SK-N-SH (cell line): ENCODE measurements around the gene OGA. TPM values are rescaled to one million over a fixed set of nuclear protein-coding genes. Genes with fewer than 3 reads are reported as not detected.

Experiments
- CTCF ChIA-PET: fragments of 300-600, 350-600 bp; formaldehyde crosslinking; extraction: SDS; loops from one replicate; lab custom pipeline; 2021; lab: Yijun Ruan, JAX
- POLR2A ChIA-PET: fragments of 350-600 bp; sonication (Branson Sonifier 250); formaldehyde crosslinking; extraction: SDS; loops from one replicate; lab custom pipeline; 2020; ENCODE audit warnings: antibody characterized with exemption, inconsistent platforms; lab: Yijun Ruan, JAX
- DNase-seq: peaks from one replicate; pipeline ENCODE4 v3.0.0; 2012
- H2AFZ ChIP-seq: fragments of 200-600 bp; sonication (generic); 2 replicates; pipeline ENCODE4 v1.8.1; 2016; ENCODE audit warnings: antibody characterized with exemption, mild to moderate bottlenecking, low read depth
- H3F3A ChIP-seq: fragments of 200-600 bp; sonication (generic); replicated peaks from 2 replicates; pipeline ENCODE3; 2016; ENCODE audit warnings: antibody characterized with exemption, mild to moderate bottlenecking; ENCODE audit not compliant: insufficient read depth
- H3K27ac ChIP-seq, 2 experiments: fragments of 200-500 bp in 1 of 2; fragments of 200-600 bp in 1 of 2; sonication (Bioruptor generic) in 1 of 2; sonication (generic), shearing (Covaris generic) in 1 of 2; 2 replicates each; pipeline versions ENCODE4 v1.5.1 to v1.6.1; 2014 to 2016; ENCODE audit warnings: low read depth in 2 of 2, inconsistent platforms in 1 of 2, low read length in 1 of 2, mild to moderate bottlenecking in 1 of 2, mixed read lengths in 1 of 2
- H3K27me3 ChIP-seq: fragments of 200-600 bp; sonication (generic), shearing (Covaris generic); 2 replicates; pipeline ENCODE4 v1.6.1; 2016; ENCODE audit warnings: mixed run types; ENCODE audit not compliant: insufficient read depth
- H3K36me3 ChIP-seq, 2 experiments: fragments of 200-500 bp in 1 of 2; fragments of 200-600 bp in 1 of 2; sonication (Bioruptor generic) in 1 of 2; sonication (generic) in 1 of 2; replicated peaks in 1 of 2; 2 replicates each; pipeline versions ENCODE3 to v1.5.1; 2014 to 2016; ENCODE audit warnings: low read length in 1 of 2, mild to moderate bottlenecking in 1 of 2; ENCODE audit not compliant: insufficient read depth in 2 of 2, control insufficient read depth in 1 of 2
- H3K4me1 ChIP-seq, 2 experiments: fragments of 200-500 bp in 1 of 2; fragments of 200-600 bp in 1 of 2; sonication (Bioruptor generic) in 1 of 2; sonication (generic), shearing (Covaris generic) in 1 of 2; 2 replicates each; pipeline versions ENCODE4 v1.5.1 to v1.6.1; 2014 to 2016; ENCODE audit warnings: low read depth in 1 of 2, low read length in 1 of 2, mixed run types in 1 of 2; ENCODE audit not compliant: insufficient read depth in 2 of 2, control insufficient read depth in 1 of 2
- H3K4me2 ChIP-seq: fragments of 200-600 bp; sonication (generic), shearing (Covaris generic); 2 replicates; pipeline ENCODE4 v1.6.1; 2017; ENCODE audit warnings: mixed run types
- H3K4me3 ChIP-seq, 2 experiments: fragments of 200-500 bp in 1 of 2; fragments of 200-600 bp in 1 of 2; sonication (Bioruptor generic) in 1 of 2; sonication (generic), shearing (Covaris generic) in 1 of 2; 2 replicates each; pipeline versions ENCODE4 v1.5.1 to v1.8.1; 2014 to 2016; ENCODE audit warnings: low read depth in 2 of 2, inconsistent platforms in 1 of 2, low read length in 1 of 2, mild to moderate bottlenecking in 1 of 2, mixed read lengths in 1 of 2, moderate library complexity in 1 of 2
- H3K79me2 ChIP-seq: fragments of 200-600 bp; sonication (generic); 2 replicates; pipeline ENCODE4 v1.8.1; 2017; ENCODE audit warnings: mild to moderate bottlenecking; ENCODE audit not compliant: insufficient read depth
- H3K9ac ChIP-seq: fragments of 200-600 bp; sonication (generic); 2 replicates; pipeline ENCODE4 v1.6.1; 2017; ENCODE audit warnings: mixed run types
- H3K9me2 ChIP-seq: fragments of 200-600 bp; sonication (generic); 2 replicates; pipeline ENCODE4 v1.6.1; 2017; ENCODE audit warnings: mixed run types
- H3K9me3 ChIP-seq: fragments of 200-600 bp; sonication (generic); 2 replicates; pipeline ENCODE4 v1.6.1; 2017; ENCODE audit warnings: mixed run types, mild to moderate bottlenecking, moderate library complexity
- H4K20me1 ChIP-seq: fragments of 200-600 bp; sonication (generic); 2 replicates; pipeline ENCODE4 v1.6.1; 2017; ENCODE audit warnings: mild to moderate bottlenecking, mixed run types; ENCODE audit not compliant: insufficient read depth
- CTCF ChIP-seq: fragments of 200-600 bp; sonication (generic); IDR thresholded peaks from 2 replicates; pipeline ENCODE4 v1.6.1; 2017; ENCODE audit warnings: antibody characterized with exemption, mild to moderate bottlenecking, moderate library complexity
- EP300 ChIP-seq, 2 experiments: IDR thresholded peaks; 2 replicates each; pipeline versions ENCODE4 v1.4.0 to v1.6.1; 2012; ENCODE audit warnings: borderline replicate concordance in 1 of 2, low read depth in 1 of 2, low read length in 1 of 2
- FOXM1 ChIP-seq: IDR thresholded peaks from 2 replicates; pipeline ENCODE4 v1.4.0; 2012; ENCODE audit warnings: low read depth, mild to moderate bottlenecking
- GATA2 ChIP-seq: sonication (generic); formaldehyde crosslinking; IDR thresholded peaks from 2 replicates; pipeline ENCODE4 v1.5.0; 2020; ENCODE audit warnings: mild to moderate bottlenecking, missing genetic modification reagents
- JUND ChIP-seq: IDR thresholded peaks from 2 replicates; pipeline ENCODE4 v1.4.0; 2012
- NRF1 ChIP-seq: IDR thresholded peaks from 2 replicates; pipeline ENCODE4 v1.6.1; 2012; ENCODE audit warnings: low read depth, mild to moderate bottlenecking, low read length
- POLR2AphosphoS5 ChIP-seq: IDR thresholded peaks from 2 replicates; pipeline ENCODE4 v1.6.1; 2012; ENCODE audit warnings: low read depth, low read length
- RAD21 ChIP-seq: IDR thresholded peaks from 2 replicates; pipeline ENCODE4 v1.6.1; 2012; ENCODE audit warnings: mild to moderate bottlenecking, low read length
- RCOR1 ChIP-seq: fragments of 150-350 bp; IDR thresholded peaks from 2 replicates; pipeline ENCODE4 v1.6.1; 2017; ENCODE audit warnings: antibody characterized with exemption, low read length
- RXRA ChIP-seq: IDR thresholded peaks from 2 replicates; pipeline ENCODE4 v1.4.0; 2012; ENCODE audit warnings: low read depth, mild to moderate bottlenecking, borderline replicate concordance
- TAF1 ChIP-seq: IDR thresholded peaks from 2 replicates; pipeline ENCODE4 v1.6.1; 2012; ENCODE audit warnings: low read depth, mild to moderate bottlenecking, low read length, moderate library complexity, borderline replicate concordance
- TCF12 ChIP-seq: IDR thresholded peaks from 2 replicates; pipeline ENCODE4 v1.4.0; 2012
- TEAD4 ChIP-seq: IDR thresholded peaks from 2 replicates; pipeline ENCODE4 v1.4.0; 2012; ENCODE audit warnings: mild to moderate bottlenecking, borderline replicate concordance; ENCODE audit not compliant: insufficient read depth
- WGBS: methylation state at CpG from one replicate; pipeline ENCODE4 v1.1.6; 2017; ENCODE audit warnings: low lambda C conversion rate; 5-methylcytosine and 5-hydroxymethylcytosine counted together
- polyA plus RNA-seq, 3 experiments: library from polyadenylated mRNA; depleted of rRNA; stranded (reverse); fragments of >200 nt; gene quantifications; 2 replicates each; pipeline ENCODE4 v1.2.3, GENCODE V29; 2012
- TF ChIP-seq, protein P1 (sequence below): fragments of 150-350 bp; IDR thresholded peaks from 2 replicates; pipeline ENCODE4 v1.6.1; 2016; ENCODE audit warnings: mild to moderate bottlenecking, low read depth, low read length
- TF ChIP-seq, protein P2 (sequence below): IDR thresholded peaks from 2 replicates; pipeline ENCODE4; 2012
- TF ChIP-seq, protein P3 (sequence below): IDR thresholded peaks from 2 replicates; pipeline ENCODE4 v1.4.0; 2012; ENCODE audit warnings: low read depth

The OGA gene
- polyA plus RNA-seq, 1 of the 3 experiments (the other 2 are of a cell fraction), result 24.8 TPM

DNA sequence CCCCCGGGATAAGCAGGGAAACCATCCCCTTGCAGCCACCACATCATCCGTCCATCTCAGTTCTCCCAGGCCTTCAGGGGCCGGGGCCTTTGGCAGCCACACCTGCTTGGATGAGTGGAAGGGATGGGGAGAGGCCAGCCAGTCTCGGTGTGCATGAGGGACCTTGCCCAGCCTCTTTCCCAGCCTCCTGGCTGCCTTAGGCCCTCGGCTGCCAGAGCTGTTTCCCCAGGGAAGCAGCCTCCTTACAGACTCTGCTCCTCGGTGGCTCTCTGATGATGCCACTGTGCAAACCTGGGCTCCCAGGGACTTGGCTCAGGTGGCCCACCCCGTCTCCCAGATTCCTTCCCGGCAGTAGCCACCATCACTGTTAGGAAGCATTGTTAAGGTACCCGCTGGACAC lies 57.0 kb downstream of the OGA start:
- Histone ChIP-seq H3K79me2 (no peaks in the 10 kb centered on the region), H3K9ac (no peak overlapping the region), H3K27me3 (peaks cover 6% of the 10 kb centered on the region; the same call in 1 of the 2 replicates), H4K20me1 (no peaks in the 10 kb centered on the region), H3K4me1 (no peaks in the 10 kb centered on the region; a peak in 1 of 4 replicates), H3K4me3 (no peak overlapping the region), H3K9me2 (no peaks in the 10 kb centered on the region), H3K9me3 (no peaks in the 10 kb centered on the region), H3K36me3 (no peaks in the 10 kb centered on the region), H3F3A (no peaks in the 10 kb centered on the region), H3K4me2 (no peak overlapping the region), H2AFZ (no peak overlapping the region), H3K27ac (no peak overlapping the region)
- POLR2A ChIA-PET, result no interaction called here
- CTCF ChIA-PET, result interaction anchor here (1.3 kb wide), 1 partner anchor 20 kb away, joined by 4 read pairs; no protein-coding TSS in a partner anchor
- WGBS, result 81% methylated on average over 8 of the region's 9 CpGs
- TF ChIP-seq TEAD4, result no peak
- TF ChIP-seq RAD21, result no peak
- TF ChIP-seq, protein P1, sequence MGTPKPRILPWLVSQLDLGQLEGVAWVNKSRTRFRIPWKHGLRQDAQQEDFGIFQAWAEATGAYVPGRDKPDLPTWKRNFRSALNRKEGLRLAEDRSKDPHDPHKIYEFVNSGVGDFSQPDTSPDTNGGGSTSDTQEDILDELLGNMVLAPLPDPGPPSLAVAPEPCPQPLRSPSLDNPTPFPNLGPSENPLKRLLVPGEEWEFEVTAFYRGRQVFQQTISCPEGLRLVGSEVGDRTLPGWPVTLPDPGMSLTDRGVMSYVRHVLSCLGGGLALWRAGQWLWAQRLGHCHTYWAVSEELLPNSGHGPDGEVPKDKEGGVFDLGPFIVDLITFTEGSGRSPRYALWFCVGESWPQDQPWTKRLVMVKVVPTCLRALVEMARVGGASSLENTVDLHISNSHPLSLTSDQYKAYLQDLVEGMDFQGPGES, result no peak
- no peak for TF ChIP-seq TAF1
- no peak for TF ChIP-seq EP300 (IDR thresholded peaks at IDR 0.05; ENCODE audit: borderline replicate concordance in 1 of 2, low read depth in 1 of 2, low read length in 1 of 2)
- TF ChIP-seq FOXM1, result no peak
- TF ChIP-seq, protein P2, sequence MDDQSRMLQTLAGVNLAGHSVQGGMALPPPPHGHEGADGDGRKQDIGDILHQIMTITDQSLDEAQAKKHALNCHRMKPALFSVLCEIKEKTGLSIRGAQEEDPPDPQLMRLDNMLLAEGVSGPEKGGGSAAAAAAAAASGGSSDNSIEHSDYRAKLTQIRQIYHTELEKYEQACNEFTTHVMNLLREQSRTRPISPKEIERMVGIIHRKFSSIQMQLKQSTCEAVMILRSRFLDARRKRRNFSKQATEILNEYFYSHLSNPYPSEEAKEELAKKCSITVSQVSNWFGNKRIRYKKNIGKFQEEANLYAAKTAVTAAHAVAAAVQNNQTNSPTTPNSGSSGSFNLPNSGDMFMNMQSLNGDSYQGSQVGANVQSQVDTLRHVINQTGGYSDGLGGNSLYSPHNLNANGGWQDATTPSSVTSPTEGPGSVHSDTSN, result no peak
- TF ChIP-seq GATA2 (CRISPR knock-in tag), result no peak
- TF ChIP-seq JUND, result no peak
- TF ChIP-seq, protein P3, sequence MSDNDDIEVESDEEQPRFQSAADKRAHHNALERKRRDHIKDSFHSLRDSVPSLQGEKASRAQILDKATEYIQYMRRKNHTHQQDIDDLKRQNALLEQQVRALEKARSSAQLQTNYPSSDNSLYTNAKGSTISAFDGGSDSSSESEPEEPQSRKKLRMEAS, result no peak
- TF ChIP-seq RCOR1, result no peak
- no peak for TF ChIP-seq NRF1
- TF ChIP-seq TCF12, result no peak
- no peak for TF ChIP-seq CTCF
- DNase-seq, result peak; percentile 4

DNA sequence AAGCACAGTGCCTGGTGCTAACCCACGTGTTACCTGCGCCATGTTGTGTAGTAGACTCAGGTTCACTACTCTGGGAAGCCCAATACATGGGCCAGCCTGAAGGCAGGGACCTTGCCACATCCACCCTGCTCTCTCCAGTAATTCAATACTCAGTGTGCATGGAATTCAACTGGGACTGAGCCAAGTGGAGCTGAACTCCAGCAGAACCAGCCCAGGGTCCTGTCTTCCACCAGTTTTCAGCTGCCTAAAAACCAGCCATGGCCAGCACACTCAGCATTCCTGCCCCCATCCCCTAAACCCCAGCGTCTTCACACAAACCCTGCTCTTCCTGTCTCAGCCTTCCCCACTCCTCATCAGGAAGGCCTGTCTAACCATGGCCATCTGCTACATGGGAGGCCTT lies 57.7 kb downstream of the OGA start:
- CTCF ChIA-PET, result interaction anchor here (1.3 to 1.8 kb wide), 2 partner anchors 9 to 21 kb away, joined by 4 to 6 read pairs; no protein-coding TSS in a partner anchor

More for the DNA sequence above, 57.7 kb downstream of the OGA start:
- H3K27ac ChIP-seq, result no peak overlapping the region
- H3F3A ChIP-seq, result no peaks in the 10 kb centered on the region
- TF ChIP-seq CTCF (no peak), TEAD4 (no peak), RXRA (no peak), POLR2AphosphoS5 (no peak), NRF1 (no peak)
- 74% methylated on average over 3 of the region's 3 CpGs for WGBS
- H2AFZ ChIP-seq, result no peak overlapping the region
- no peaks in the 10 kb centered on the region for H3K79me2 ChIP-seq
- peaks cover 6% of the 10 kb centered on the region; the same call in 1 of the 2 replicates for H3K27me3 ChIP-seq
- no peak overlapping the region for H3K4me2 ChIP-seq
- no peak overlapping the region for H3K4me3 ChIP-seq
- POLR2A ChIA-PET, result no interaction called here
- H3K9ac ChIP-seq, result no peak overlapping the region
- peak; percentile 9 for DNase-seq
- no peaks in the 10 kb centered on the region for H4K20me1 ChIP-seq
- no peaks in the 10 kb centered on the region for H3K9me2 ChIP-seq
- H3K9me3 ChIP-seq, result no peaks in the 10 kb centered on the region
- H3K4me1 ChIP-seq, result no peaks in the 10 kb centered on the region; a peak in 1 of 4 replicates
- H3K36me3 ChIP-seq, result no peaks in the 10 kb centered on the region
